Lung (tissue), 12 donors: ENCODE results near the gene ANKRD31. TPM values are rescaled to one million over a fixed set of nuclear protein-coding genes. Genes with fewer than 3 reads are reported as not detected.

Experiments
- ATAC-seq: fragments of 200-7000 bp; cut with Tn5 transposase; one replicate; pipeline ENCODE4 v1.9.1; 2020; ENCODE audit warnings: moderate number of reproducible peaks; ENCODE audit not compliant: insufficient read depth, low FRiP score
- DNase-seq, 3 donors: peaks; one replicate each; pipeline ENCODE4 v3.0.0-alpha.2; 2013 to 2017
- H3K27ac ChIP-seq, 2 donors: one replicate each; pipeline ENCODE4 v1.5.1; 2013; ENCODE audit warnings: mild to moderate bottlenecking in 2 of 2, moderate library complexity in 2 of 2, control low read depth in 1 of 2, inconsistent platforms in 1 of 2, low read depth in 1 of 2, low read length in 1 of 2
- H3K27me3 ChIP-seq, 3 donors: one replicate each; pipeline ENCODE4 v1.5.1; 2013; ENCODE audit warnings: low read length in 2 of 3; ENCODE audit not compliant: control insufficient read depth in 3 of 3, insufficient read depth in 3 of 3
- H3K36me3 ChIP-seq, 4 donors: one replicate each; pipeline ENCODE4 v1.5.1; 2013; ENCODE audit warnings: low read length in 4 of 4, mild to moderate bottlenecking in 1 of 4, moderate library complexity in 1 of 4; ENCODE audit not compliant: control insufficient read depth in 4 of 4, insufficient read depth in 4 of 4
- H3K4me1 ChIP-seq, 5 donors: one replicate each; pipeline ENCODE4 v1.5.1; 2013; ENCODE audit warnings: low read length in 5 of 5, mild to moderate bottlenecking in 2 of 5, moderate library complexity in 1 of 5; ENCODE audit not compliant: control insufficient read depth in 5 of 5, insufficient read depth in 5 of 5
- H3K4me3 ChIP-seq: one replicate; pipeline ENCODE4 v1.5.1; 2013; ENCODE audit warnings: mild to moderate bottlenecking, control low read depth, moderate library complexity
- H3K9ac ChIP-seq, 2 donors: one replicate each; pipeline ENCODE4 v1.5.1; 2013; ENCODE audit warnings: low read length in 2 of 2, control low read depth in 1 of 2; ENCODE audit not compliant: insufficient read depth in 1 of 2
- H3K9me3 ChIP-seq, 4 donors: one replicate each; pipeline ENCODE4 v1.5.1; 2013; ENCODE audit warnings: low read length in 3 of 4, mild to moderate bottlenecking in 1 of 4, moderate library complexity in 1 of 4; ENCODE audit not compliant: control insufficient read depth in 4 of 4, insufficient read depth in 3 of 4
- WGBS, 2 donors: extraction: QIAGEN DNeasy Blood & Tissue Kit; methylation state at CpG; one replicate each; pipeline ENCODE4 v1.1.7; 2013; 5-methylcytosine and 5-hydroxymethylcytosine counted together
- polyA plus RNA-seq, 2 donors: library from polyadenylated mRNA; stranded (reverse); fragments of 200-250 nt; gene quantifications; one replicate each; pipeline ENCODE4 v1.2.1, GENCODE V29; 2013
- total RNA-seq, 2 donors: library from RNA; depleted of rRNA in 1 of 2; stranded (reverse); fragments of >200 nt in 1 of 2; gene quantifications; one replicate each; pipeline ENCODE4 v1.2.1, GENCODE V29; 2014 to 2021
- TF ChIP-seq, protein P1 (sequence below): IDR thresholded peaks from 2 replicates; pipeline ENCODE4 v1.5.1; 2012; ENCODE audit warnings: mild to moderate bottlenecking; ENCODE audit errors: control extremely low read depth, extremely low read depth
- donor health status: control.
- donor health status: control.
- donor health status: Bipolar disorder and iron deficiency.
- donor health status: healthy.
- donor health status: DM: yes; HTN: yes; CAD: no.

The ANKRD31 gene
- total and polyA plus RNA-seq, 4 donors, result 0.06 to 0.51 (median 0.16) TPM

DNA sequence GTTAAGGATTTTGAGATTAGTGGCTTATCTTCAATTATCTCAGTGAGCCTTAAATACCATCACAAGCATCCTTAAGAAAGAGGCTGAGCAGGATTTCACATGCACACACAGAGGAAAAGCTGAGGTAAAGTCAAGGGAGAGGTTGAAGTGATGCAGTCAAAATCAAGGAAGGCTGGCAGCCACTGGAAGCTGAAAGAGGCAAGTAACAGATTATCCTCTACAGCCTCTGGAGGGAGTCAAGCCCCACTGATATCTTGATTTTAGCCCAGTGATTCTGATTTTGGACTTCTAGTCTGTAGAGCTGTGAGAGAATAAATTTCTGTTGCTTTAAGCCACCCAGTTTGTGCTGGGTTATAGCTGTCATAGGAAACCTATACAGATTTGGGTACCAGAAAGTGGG is 80.1 kb downstream of the ANKRD31 start:
- no peak for ATAC-seq
- peak in 2 of 3 donors; percentile 11 to 34 for DNase-seq
- H3K27me3 ChIP-seq, result no peaks in the 10 kb centered on the region
- no peak overlapping the region for H3K27ac ChIP-seq
- TF ChIP-seq, protein P1, sequence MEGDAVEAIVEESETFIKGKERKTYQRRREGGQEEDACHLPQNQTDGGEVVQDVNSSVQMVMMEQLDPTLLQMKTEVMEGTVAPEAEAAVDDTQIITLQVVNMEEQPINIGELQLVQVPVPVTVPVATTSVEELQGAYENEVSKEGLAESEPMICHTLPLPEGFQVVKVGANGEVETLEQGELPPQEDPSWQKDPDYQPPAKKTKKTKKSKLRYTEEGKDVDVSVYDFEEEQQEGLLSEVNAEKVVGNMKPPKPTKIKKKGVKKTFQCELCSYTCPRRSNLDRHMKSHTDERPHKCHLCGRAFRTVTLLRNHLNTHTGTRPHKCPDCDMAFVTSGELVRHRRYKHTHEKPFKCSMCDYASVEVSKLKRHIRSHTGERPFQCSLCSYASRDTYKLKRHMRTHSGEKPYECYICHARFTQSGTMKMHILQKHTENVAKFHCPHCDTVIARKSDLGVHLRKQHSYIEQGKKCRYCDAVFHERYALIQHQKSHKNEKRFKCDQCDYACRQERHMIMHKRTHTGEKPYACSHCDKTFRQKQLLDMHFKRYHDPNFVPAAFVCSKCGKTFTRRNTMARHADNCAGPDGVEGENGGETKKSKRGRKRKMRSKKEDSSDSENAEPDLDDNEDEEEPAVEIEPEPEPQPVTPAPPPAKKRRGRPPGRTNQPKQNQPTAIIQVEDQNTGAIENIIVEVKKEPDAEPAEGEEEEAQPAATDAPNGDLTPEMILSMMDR, result no peak
- H3K4me1 ChIP-seq, result no peaks in the 10 kb centered on the region
- no peak overlapping the region for H3K4me3 ChIP-seq
- H3K36me3 ChIP-seq, result no peaks in the 10 kb centered on the region
- peaks cover 0 to 7% (median 2%) of the 10 kb centered on the region in 4 donors for H3K9me3 ChIP-seq
- no peak overlapping the region for H3K9ac ChIP-seq

DNA sequence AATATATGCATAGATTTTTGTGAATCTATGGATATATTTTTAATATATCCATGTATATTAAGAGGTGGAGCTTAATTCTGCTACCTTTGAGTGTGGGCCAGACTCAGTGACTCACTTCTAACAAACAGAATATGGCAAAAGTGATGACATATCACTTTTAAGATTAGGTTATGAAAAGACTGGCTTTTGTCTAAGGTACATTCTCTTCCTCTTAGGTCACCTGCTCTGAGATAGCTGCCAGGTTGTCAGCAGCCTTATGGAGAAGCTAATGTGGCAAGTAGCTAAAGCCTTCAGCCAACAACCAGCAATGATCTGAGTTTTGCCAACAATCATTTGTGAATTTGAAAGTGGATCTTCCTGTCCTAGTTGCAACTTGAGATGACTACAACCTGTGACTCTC is 83.8 kb downstream of the ANKRD31 start:
- no peak for ATAC-seq
- Histone ChIP-seq H3K36me3 (no peaks in the 10 kb centered on the region), H3K9ac (no peak overlapping the region), H3K4me3 (no peak overlapping the region), H3K4me1 (no peaks in the 10 kb centered on the region), H3K27me3 (no peaks in the 10 kb centered on the region), H3K27ac (no peak overlapping the region), H3K9me3 (no peaks in the 10 kb centered on the region)
- TF ChIP-seq, protein P1, result no peak
- no peak for DNase-seq

DNA sequence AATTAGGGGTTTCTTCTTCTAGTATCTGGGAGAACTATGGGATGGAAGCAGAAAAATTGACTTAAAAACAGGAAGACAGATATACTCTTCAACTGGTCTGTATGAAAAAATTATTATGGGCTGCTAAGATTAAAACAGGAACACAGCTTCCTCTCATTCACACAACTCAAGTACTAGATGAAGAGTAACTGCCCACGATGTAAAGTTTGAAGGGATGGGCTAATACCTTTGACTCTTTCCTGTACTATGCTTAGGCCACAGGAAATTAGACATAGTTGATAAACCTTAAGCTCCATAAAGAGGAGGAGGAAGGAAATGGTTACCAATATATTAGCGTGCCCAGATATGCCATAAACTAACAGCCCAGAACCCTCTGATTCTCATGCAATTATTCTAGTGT is 88.6 kb downstream of the ANKRD31 start:
- Histone ChIP-seq H3K4me3 (no peak overlapping the region), H3K36me3 (no peaks in the 10 kb centered on the region), H3K9ac (no peak overlapping the region), H3K27ac (no peak overlapping the region), H3K9me3 (no peaks in the 10 kb centered on the region), H3K4me1 (no peaks in the 10 kb centered on the region), H3K27me3 (no peaks in the 10 kb centered on the region)
- no peak for DNase-seq
- TF ChIP-seq, protein P1, result no peak
- no peak for ATAC-seq
- WGBS, 2 donors, result 14 to 26% methylated on average over 2 of the region's 2 CpGs

DNA sequence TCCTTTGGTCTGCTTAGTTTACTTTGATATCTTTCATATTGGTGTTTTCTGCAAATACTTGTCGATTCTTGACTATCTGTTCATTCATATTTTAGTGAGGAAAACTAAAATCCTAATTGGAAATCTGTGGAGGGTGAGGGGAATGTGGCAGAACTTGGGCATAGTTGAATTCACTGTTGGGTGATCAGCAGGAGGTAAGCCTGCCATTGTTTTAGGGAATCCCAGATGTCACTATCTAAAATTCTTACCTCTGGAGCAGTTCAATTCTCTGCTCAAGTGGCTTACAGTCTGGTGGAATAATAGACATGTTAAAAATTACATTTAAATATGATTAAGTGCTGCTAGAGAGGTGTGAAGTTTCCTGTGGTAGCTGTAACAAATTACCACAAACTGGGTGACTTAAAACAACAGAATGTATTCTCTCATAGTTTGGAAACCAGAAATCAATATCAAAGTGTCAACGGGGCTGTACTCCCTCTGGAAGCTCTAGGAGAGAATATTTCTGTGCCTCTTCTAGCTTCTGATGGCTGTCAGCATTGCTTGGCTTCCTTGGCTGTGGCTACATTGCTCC is 94.0 kb downstream of the ANKRD31 start:
- H3K9ac ChIP-seq, result no peak overlapping the region
- H3K4me3 ChIP-seq, result no peak overlapping the region
- H3K4me1 ChIP-seq, result no peaks in the 10 kb centered on the region
- no peaks in the 10 kb centered on the region for H3K9me3 ChIP-seq
- no peaks in the 10 kb centered on the region for H3K36me3 ChIP-seq
- ATAC-seq, result no peak
- no peaks in the 10 kb centered on the region for H3K27me3 ChIP-seq
- WGBS, 2 donors, result 45 to 49% methylated on average over 2 of the region's 2 CpGs
- no peak for DNase-seq
- H3K27ac ChIP-seq, result no peak overlapping the region
- TF ChIP-seq, protein P1, result no peak
